Body of pancreas (tissue), 4 donors: ENCODE results near the gene CBX6. TPM values are rescaled to one million over a fixed set of nuclear protein-coding genes. Genes with fewer than 3 reads are reported as not detected.

ENCODE experiments used
- ATAC-seq: fragments of 150-250 bp; one replicate; pipeline ENCODE4 v1.9.1; 2016
- DNase-seq, 4 donors: peaks; one replicate each; pipeline ENCODE4 v3.0.0-alpha.2; 2019
- H3K27ac ChIP-seq, 4 donors: fragments of 200-600 bp; sonication (generic); 1 replicate in 3 of 4; 2 replicates in 1 of 4; pipeline versions ENCODE4 v1.5.1 to v1.6.1; 2016 to 2019; ENCODE audit warnings: mild to moderate bottlenecking in 1 of 4, mixed read lengths in 1 of 4, moderate library complexity in 1 of 4
- H3K27me3 ChIP-seq, 2 donors: fragments of 200-600 bp; sonication (generic); one replicate each; pipeline ENCODE4 v1.6.0; 2016; ENCODE audit warnings: mild to moderate bottlenecking in 1 of 2
- H3K36me3 ChIP-seq, 2 donors: fragments of 200-600 bp; sonication (generic); replicated peaks in 1 of 2; 2 replicates each; pipeline ENCODE4 v1.5.1; 2016; ENCODE audit warnings: low read depth in 2 of 2; ENCODE audit not compliant: insufficient read depth in 1 of 2
- H3K4me1 ChIP-seq: fragments of 200-600 bp; sonication (generic); one replicate; pipeline ENCODE4 v1.6.0; 2016
- H3K4me3 ChIP-seq, 2 donors: fragments of 200-600 bp; sonication (generic); 1 replicate in 1 of 2; 2 replicates in 1 of 2; pipeline ENCODE4 v1.5.1; 2016 to 2019
- H3K9me3 ChIP-seq, 3 donors: fragments of 200-600 bp; sonication (generic); 1 replicate in 2 of 3; 2 replicates in 1 of 3; pipeline ENCODE4 v1.5.1; 2016
- CTCF ChIP-seq, 7 experiments: fragments of 450-650 bp in 4 of 7; fragments of 200-600 bp in 3 of 7; sonication (generic) in 3 of 7; IDR thresholded peaks; one replicate each; pipeline ENCODE4 v1.5.1; 2016 to 2019; ENCODE audit warnings: antibody characterized with exemption in 7 of 7
- POLR2A ChIP-seq, 3 donors: fragments of 450-650 bp; IDR thresholded peaks; one replicate each; pipeline ENCODE4 v1.6.1; 2016; ENCODE audit warnings: antibody characterized with exemption in 3 of 3, mild to moderate bottlenecking in 2 of 3
- WGBS, 2 donors: methylation state at CpG; one replicate each; pipeline ENCODE4 v1.1.5; 2017; 5-methylcytosine and 5-hydroxymethylcytosine counted together
- intact Hi-C: fragments of 100-400 bp; cut with DNase I; formaldehyde crosslinking; loops from one replicate; pipeline ENCODE4 v1.15.1; 2023
- total RNA-seq, 2 donors: library from RNA; depleted of rRNA; stranded (reverse); fragments of >200 nt; gene quantifications; one replicate each; pipeline ENCODE4 v1.1.0, GENCODE V29; 2016

CBX6 gene
- total RNA-seq, 2 donors from 2014 or later: 32.7 to 45.2 TPM

- Histone ChIP-seq H3K27ac (no peak overlapping the region), H3K27me3 (no peaks in the 10 kb centered on the region), H3K36me3 (no peaks in the 10 kb centered on the region), H3K9me3 (no peaks in the 10 kb centered on the region), H3K4me3 (no peak overlapping the region), H3K4me1 (no peaks in the 10 kb centered on the region)
- no peak for TF ChIP-seq CTCF (IDR thresholded peaks at IDR 0.05)
- no peak for TF ChIP-seq POLR2A (IDR thresholded peaks at IDR 0.05)
- WGBS, 2 donors: 86 to 90% methylated on average over 7 to 8 of the region's 8 CpGs
- ATAC-seq: no peak
- intact Hi-C loops: no loop called here
- no peak for DNase-seq
Observed at GRCh38 chr22:38820020-38820419, 52.0 kb downstream of the CBX6 start.

- no peak overlapping the region for H3K27ac ChIP-seq
- H3K9me3 ChIP-seq: no peaks in the 10 kb centered on the region
- DNase-seq: no peak
- TF ChIP-seq CTCF (IDR thresholded peaks at IDR 0.05) (no peak), POLR2A (IDR thresholded peaks at IDR 0.05) (no peak)
- H3K4me1 ChIP-seq: no peaks in the 10 kb centered on the region
- 79 to 83% methylated on average over 2 to 9 of the region's 10 CpGs for WGBS, 2 donors
- no peaks in the 10 kb centered on the region for H3K27me3 ChIP-seq
- no peak for ATAC-seq
- no peaks in the 10 kb centered on the region for H3K36me3 ChIP-seq
- no peak overlapping the region for H3K4me3 ChIP-seq
- intact Hi-C loops: no loop called here
Observed at GRCh38 chr22:38819387-38819940, 52.6 kb downstream of the CBX6 start.

GRCh38 chr22:38817196-38817595, 54.8 kb downstream of the CBX6 start:
- Histone ChIP-seq H3K27me3 (no peaks in the 10 kb centered on the region), H3K9me3 (no peaks in the 10 kb centered on the region), H3K4me1 (no peaks in the 10 kb centered on the region), H3K36me3 (no peaks in the 10 kb centered on the region), H3K4me3 (no peak overlapping the region), H3K27ac (no peak overlapping the region)
- WGBS, 2 donors: 75 to 82% methylated on average over 6 of the region's 6 CpGs
- intact Hi-C loops: no loop called here
- TF ChIP-seq POLR2A (IDR thresholded peaks at IDR 0.05) (no peak), CTCF (IDR thresholded peaks at IDR 0.05) (no peak)
- no peak for DNase-seq
- ATAC-seq: no peak

- WGBS, 2 donors: 12 to 33% methylated on average over 1 of the region's 1 CpG
Observed at GRCh38 chr22:38815842-38816241, 56.2 kb downstream of the CBX6 start.

More at GRCh38 chr22:38815842-38816241, 56.2 kb downstream of the CBX6 start:
- Histone ChIP-seq H3K36me3 (no peaks in the 10 kb centered on the region), H3K4me1 (no peaks in the 10 kb centered on the region), H3K4me3 (no peak overlapping the region), H3K9me3 (no peaks in the 10 kb centered on the region), H3K27me3 (no peaks in the 10 kb centered on the region), H3K27ac (no peak overlapping the region)
- no peak for ATAC-seq
- DNase-seq: no peak
- intact Hi-C loops: no loop called here
- TF ChIP-seq CTCF (IDR thresholded peaks at IDR 0.05): no peak

Other genes with a start within 250 kb of the CBX6 start
- 1 to 10 TPM; 1.3 to 3.6 TPM for gene FAM227A, start 215.8 kb downstream of the CBX6 start, total RNA-seq
- gene CBY1, start 215.6 kb downstream of the CBX6 start, total RNA-seq: 10 to 100 TPM in 1 of 2 donors, 1 to 10 TPM in 1; 8.6 to 16.5 TPM
- gene TOMM22, start 190.3 kb downstream of the CBX6 start, total RNA-seq: 10 to 100 TPM; 16.6 to 21.4 TPM
- gene JOSD1, start 171.3 kb downstream of the CBX6 start, total RNA-seq: 10 to 100 TPM; 20.4 to 50.3 TPM
- 10 to 100 TPM; 34.0 to 53.4 TPM for gene GTPBP1, start 166.3 kb downstream of the CBX6 start, total RNA-seq
- gene SUN2, start 116.2 kb downstream of the CBX6 start, total RNA-seq: 100 to 1,000 TPM; 143 to 166 TPM
- 10 to 100 TPM; 11.4 to 13.8 TPM for gene DNAL4, start 78.1 kb downstream of the CBX6 start, total RNA-seq
- gene NPTXR, start 28.2 kb downstream of the CBX6 start, total RNA-seq: 10 to 100 TPM in 1 of 2 donors, 1 to 10 TPM in 1; 6.0 to 10.5 TPM
- gene APOBEC3A, start 85.4 kb upstream of the CBX6 start, total RNA-seq: not detected
- gene APOBEC3B, start 110.1 kb upstream of the CBX6 start, total RNA-seq: 1 to 10 TPM in 1 of 2 donors, not detected in 1; 2.1 TPM
- gene APOBEC3C, start 142.0 kb upstream of the CBX6 start, total RNA-seq: 1 to 10 TPM; 2.6 to 6.7 TPM
- gene APOBEC3D, start 148.9 kb upstream of the CBX6 start, total RNA-seq: not detected
- under 1 TPM; 0.52 to 0.99 TPM for gene APOBEC3F, start 168.6 kb upstream of the CBX6 start, total RNA-seq
- 1 to 10 TPM; 5.4 to 6.3 TPM for gene APOBEC3G, start 205.1 kb upstream of the CBX6 start, total RNA-seq
- gene APOBEC3H, start 225.0 kb upstream of the CBX6 start, total RNA-seq: not detected